Fibroblast of mammary gland (primary cell): ENCODE measurements around the gene DYNLT1.
"Not testable (repeated sequence)": the region's sequence is repeated elsewhere in the genome, so short reads cannot be mapped to it uniquely, and the experiment has no call there.

Experiments
- DNase-seq: peaks from one replicate; pipeline ENCODE4 v3.0.0-alpha.2; 2010; ENCODE audit warnings: low read depth
- H3K4me3 ChIP-seq: 2 replicates; pipeline ENCODE4 v1.5.1; 2011; ENCODE audit warnings: low read depth, mild to moderate bottlenecking, low read length, moderate library complexity; ENCODE audit not compliant: control insufficient read depth
- TF ChIP-seq, protein P1 (sequence below): conservative IDR thresholded peaks from 2 replicates; pipeline ENCODE4 v1.5.1; 2011; ENCODE audit warnings: low read depth, low read length, inconsistent platforms; ENCODE audit not compliant: control insufficient read depth, insufficient read depth

DYNLT1 gene

GRCh38 chr6:158638324-158638854 is 6.2 kb downstream of the DYNLT1 start:
- TF ChIP-seq, protein P1, sequence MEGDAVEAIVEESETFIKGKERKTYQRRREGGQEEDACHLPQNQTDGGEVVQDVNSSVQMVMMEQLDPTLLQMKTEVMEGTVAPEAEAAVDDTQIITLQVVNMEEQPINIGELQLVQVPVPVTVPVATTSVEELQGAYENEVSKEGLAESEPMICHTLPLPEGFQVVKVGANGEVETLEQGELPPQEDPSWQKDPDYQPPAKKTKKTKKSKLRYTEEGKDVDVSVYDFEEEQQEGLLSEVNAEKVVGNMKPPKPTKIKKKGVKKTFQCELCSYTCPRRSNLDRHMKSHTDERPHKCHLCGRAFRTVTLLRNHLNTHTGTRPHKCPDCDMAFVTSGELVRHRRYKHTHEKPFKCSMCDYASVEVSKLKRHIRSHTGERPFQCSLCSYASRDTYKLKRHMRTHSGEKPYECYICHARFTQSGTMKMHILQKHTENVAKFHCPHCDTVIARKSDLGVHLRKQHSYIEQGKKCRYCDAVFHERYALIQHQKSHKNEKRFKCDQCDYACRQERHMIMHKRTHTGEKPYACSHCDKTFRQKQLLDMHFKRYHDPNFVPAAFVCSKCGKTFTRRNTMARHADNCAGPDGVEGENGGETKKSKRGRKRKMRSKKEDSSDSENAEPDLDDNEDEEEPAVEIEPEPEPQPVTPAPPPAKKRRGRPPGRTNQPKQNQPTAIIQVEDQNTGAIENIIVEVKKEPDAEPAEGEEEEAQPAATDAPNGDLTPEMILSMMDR: no peak
- H3K4me3 ChIP-seq: no peak overlapping the region
- DNase-seq: no peak

GRCh38 chr6:158636778-158637177 is 7.8 kb downstream of the DYNLT1 start:
- no peak overlapping the region for H3K4me3 ChIP-seq
- TF ChIP-seq, protein P1: no peak
- no peak for DNase-seq

GRCh38 chr6:158635427-158636073 is 9.0 kb downstream of the DYNLT1 start:
- no peak for DNase-seq
- TF ChIP-seq, protein P1: no peak
- H3K4me3 ChIP-seq: no peak overlapping the region

DNA sequence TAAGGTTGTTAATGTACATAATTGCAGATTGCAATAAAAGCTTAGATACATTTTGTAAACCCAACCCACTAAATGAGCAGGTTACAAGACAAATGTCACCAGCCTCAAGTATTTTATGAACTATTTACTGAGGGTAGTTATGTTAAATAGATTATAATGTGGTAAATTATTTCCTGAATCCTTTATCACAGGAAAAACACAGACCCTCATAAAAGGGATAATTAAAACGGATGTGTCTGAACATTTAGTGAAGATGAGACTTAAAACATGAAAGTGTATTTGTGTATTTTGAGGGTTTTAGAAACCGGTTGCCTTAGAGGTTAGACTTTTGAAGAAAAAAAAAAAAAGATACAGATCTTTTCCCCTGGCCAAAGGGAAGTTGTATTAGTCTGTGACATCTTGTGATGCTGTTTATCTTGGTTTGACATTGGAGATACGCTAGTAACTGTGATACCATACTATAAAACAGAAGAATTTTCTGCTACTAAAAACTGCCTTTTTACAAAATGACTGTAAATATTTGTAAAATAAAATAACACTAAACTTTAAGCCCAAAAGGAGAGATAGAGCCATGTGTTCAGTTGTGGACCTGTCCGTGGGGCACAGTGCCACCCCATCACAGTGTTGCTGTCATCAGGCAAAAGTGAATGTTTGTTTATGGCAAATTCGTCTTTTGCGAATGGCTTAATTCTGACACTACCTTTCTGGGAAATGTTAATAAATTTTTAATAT is 9.7 kb downstream of the DYNLT1 start:
- H3K4me3 ChIP-seq: no peak overlapping the region
- TF ChIP-seq, protein P1: no peak
- DNase-seq: no peak

DNA sequence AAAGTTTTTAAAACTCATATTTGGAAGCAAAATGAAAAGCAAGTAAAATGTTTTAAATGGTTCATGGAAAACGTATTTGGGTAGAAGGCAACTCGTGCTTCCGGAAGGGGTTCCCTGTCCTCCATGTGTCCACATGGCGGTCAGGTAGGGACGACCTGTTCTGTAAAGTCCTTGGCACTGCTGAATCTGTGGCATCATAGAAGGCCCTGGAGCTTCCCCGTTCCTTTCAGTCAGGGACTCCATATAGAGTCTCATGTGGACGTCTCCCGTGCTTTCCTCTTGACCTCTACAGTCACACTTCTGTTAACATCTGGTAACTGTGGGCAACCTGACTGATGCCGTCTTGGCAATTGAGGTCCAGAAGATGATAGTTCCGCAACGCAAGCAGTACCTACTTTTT is 11.4 kb downstream of the DYNLT1 start:
- TF ChIP-seq, protein P1: no peak
- no peak overlapping the region for H3K4me3 ChIP-seq
- no peak for DNase-seq

DNA sequence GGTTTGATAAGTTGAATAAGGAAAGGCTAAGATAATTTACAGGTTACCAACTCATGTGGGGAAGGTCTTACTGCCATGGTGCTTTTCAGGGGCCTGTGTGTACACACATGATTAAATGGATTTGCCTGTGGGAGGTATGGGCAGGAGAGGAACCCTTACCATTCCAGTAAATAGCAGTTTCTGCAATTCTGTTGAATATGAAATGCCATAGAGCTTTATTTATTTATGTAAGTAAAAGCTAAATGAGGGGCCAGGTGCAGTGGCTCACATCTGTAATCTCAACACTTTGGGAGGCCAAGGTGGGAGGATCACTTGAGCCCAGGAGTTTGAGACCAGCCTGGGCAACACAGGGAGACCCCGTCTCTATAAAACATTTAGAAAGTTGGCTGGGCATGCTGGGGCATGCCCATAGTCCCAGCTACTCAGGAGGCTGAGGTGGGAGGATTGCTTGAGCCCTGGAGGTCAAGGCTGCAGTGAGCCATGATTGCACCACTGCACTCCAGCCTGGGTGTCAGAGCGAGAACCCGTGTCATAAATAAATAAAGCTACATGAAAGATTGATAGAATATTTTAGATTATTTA is 11.9 kb downstream of the DYNLT1 start:
- H3K4me3 ChIP-seq, DNase-seq: not testable (repeated sequence)

- H3K4me3 ChIP-seq: no peak overlapping the region
- peak; percentile 90 for DNase-seq
- TF ChIP-seq, protein P1: no peak
Measured at GRCh38 chr6:158631678-158632537, 12.6 kb downstream of the DYNLT1 start.
